SW 1271 (cell line): Measurements from ENCODE around the gene MPV17L2.
"Not testable (repeated sequence)": the region's sequence is repeated elsewhere in the genome, so short reads cannot be mapped to it uniquely, and the experiment has no call there.

ENCODE experiments used
- DNase-seq, 2 experiments: peaks; one replicate each; lab custom pipeline; 2025; lab: John Stamatoyannopoulos, UW

MPV17L2 gene

GRCh38 chr19:18192673-18193387 lies at the start of gene MPV17L2:
Gene MPV17L2, plus strand, starts transcription at chr19:18193218. Its CDS starts 64 bp downstream, at chr19:18193282.
- peak; percentile 100 for DNase-seq

GRCh38 chr19:18143902-18144301 lies 49.1 kb upstream of the MPV17L2 start:
- DNase-seq = no peak

- DNase-seq = no peak
Measured at GRCh38 chr19:18144361-18144760, 48.7 kb upstream of the MPV17L2 start.

GRCh38 chr19:18144906-18145305 lies 48.1 kb upstream of the MPV17L2 start:
- DNase-seq = no peak

GRCh38 chr19:18145391-18145999 lies 47.5 kb upstream of the MPV17L2 start:
- no peak for DNase-seq

- no peak for DNase-seq
Measured at GRCh38 chr19:18147396-18147795, 45.6 kb upstream of the MPV17L2 start.

- no peak for DNase-seq
Measured at GRCh38 chr19:18149596-18149975, 43.4 kb upstream of the MPV17L2 start.

GRCh38 chr19:18150776-18151624 lies 42.0 kb upstream of the MPV17L2 start:
- DNase-seq = no peak

- peak; percentile 93 to 97 for DNase-seq
Measured at GRCh38 chr19:18152442-18152816, 40.6 kb upstream of the MPV17L2 start.

GRCh38 chr19:18152817-18153555 lies 40.0 kb upstream of the MPV17L2 start, which contains the start of gene PIK3R2:
Gene PIK3R2, plus strand, starts transcription at chr19:18153163. Its CDS starts 2,717 bp downstream, at chr19:18155880.
- peak; percentile 96 to 97 for DNase-seq

- DNase-seq = no peak
Measured at GRCh38 chr19:18153556-18154134, 39.4 kb upstream of the MPV17L2 start.

GRCh38 chr19:18155095-18156087 lies 37.6 kb upstream of the MPV17L2 start:
- no peak for DNase-seq

GRCh38 chr19:18156268-18156667 lies 36.8 kb upstream of the MPV17L2 start:
- no peak for DNase-seq

- DNase-seq = peak in 1 of 2 experiments; percentile 11
Measured at GRCh38 chr19:18156841-18157464, 36.1 kb upstream of the MPV17L2 start.

GRCh38 chr19:18157465-18158063 lies 35.5 kb upstream of the MPV17L2 start:
- no peak for DNase-seq

GRCh38 chr19:18158467-18158866 lies 34.6 kb upstream of the MPV17L2 start:
- no peak for DNase-seq

GRCh38 chr19:18159059-18159616 lies 33.9 kb upstream of the MPV17L2 start:
- DNase-seq = not testable (repeated sequence)

GRCh38 chr19:18159810-18160209 lies 33.2 kb upstream of the MPV17L2 start:
- no peak for DNase-seq

GRCh38 chr19:18160493-18160970 lies 32.5 kb upstream of the MPV17L2 start:
- no peak for DNase-seq
